GM04503 (cell line): ENCODE data around the gene CDC42EP2.

Experiments
- DNase-seq: peaks from one replicate; pipeline ENCODE4 v3.0.0-alpha.2; 2012; ENCODE audit warnings: low read depth

Gene CDC42EP2

GRCh38 chr11:65297026-65297672, 17.5 kb upstream of the CDC42EP2 start:
- DNase-seq = no peak

DNA sequence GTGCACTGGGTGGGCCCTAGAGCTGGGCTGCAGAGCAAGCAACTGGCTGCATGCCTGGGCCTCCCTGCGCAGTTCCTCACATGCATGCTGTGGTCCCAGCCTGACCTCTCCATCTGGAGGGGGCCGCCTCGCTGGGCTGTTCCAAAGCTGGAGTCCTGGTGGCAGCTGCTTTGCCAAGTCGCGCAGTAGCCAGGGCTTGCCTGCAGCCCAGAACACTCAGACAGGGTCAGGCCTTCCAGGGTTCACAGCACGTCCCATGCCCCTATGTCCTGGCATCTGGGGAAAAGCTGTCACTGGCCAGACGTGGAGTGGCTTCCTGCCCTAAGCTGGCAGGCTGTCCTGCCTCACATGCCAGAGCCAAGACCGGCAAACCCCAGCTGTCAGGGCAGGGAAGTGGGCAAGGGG, 16.5 kb upstream of the CDC42EP2 start:
- DNase-seq = no peak

DNA sequence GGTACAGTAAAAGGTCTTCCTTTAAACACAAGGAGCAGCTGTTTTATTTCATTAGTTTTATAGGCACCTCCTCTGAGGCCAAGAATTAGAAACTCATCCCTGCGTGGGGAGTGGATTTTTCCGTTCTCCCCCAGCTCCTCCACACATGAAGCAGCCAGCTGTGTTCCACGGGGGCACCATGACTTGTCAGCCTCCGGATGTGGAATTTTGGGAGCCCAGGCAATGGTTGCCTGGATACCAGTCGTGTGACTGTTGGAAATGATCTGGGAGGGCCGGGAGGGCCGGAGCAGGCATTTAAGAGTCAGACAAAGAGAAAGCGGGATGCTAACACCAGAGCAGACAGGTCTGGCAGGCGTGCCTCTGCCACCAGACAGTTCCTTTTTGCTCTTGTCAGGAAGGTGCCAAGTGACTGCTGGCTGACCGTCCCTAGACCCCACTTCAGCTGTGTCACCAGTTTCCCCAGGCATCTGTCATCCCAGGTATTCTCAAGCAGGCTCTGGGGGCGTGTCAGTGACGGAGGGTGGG, 15.9 kb upstream of the CDC42EP2 start:
- peak; percentile 75 for DNase-seq

GRCh38 chr11:65300621-65301275, 13.9 kb upstream of the CDC42EP2 start:
- no peak for DNase-seq

GRCh38 chr11:65301491-65302329, 13.0 kb upstream of the CDC42EP2 start:
- no peak for DNase-seq

DNA sequence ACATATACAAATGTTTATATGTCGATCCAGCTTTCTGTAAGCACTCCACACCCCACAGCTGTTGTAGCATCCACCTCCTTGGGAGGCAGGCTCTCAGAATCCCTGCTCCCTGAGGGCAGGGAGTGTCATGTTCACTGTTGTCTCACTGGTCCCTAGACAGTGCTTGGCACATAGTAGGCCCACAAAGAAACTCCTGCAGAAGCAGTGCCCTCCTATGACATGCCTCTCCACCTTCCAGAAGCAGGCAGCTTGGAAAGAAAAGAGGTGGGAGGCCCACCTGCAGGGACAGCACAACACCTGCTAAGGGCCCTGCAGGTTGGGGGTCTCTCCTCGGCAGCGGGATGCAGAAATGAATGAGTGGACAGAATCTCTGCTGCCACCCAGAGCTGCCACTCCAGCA, 11.1 kb upstream of the CDC42EP2 start:
- no peak for DNase-seq

DNA sequence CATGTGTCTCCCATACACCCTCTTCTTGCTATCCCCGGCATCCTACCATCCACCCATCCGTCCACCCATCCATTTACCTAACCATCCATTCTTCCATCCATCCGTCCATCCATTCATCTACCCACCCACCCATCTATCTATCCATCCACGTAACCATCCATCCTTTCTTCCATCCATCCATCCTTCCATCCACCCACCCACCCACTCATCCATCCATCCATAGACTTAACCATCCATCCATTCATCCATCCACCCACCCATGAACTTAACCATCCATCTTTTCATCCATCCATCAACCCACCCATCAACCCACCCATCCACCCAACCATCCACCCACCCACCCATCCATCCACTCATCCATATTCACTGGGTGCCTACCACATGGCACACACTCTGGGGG, 10.6 kb upstream of the CDC42EP2 start:
- no peak for DNase-seq

DNA sequence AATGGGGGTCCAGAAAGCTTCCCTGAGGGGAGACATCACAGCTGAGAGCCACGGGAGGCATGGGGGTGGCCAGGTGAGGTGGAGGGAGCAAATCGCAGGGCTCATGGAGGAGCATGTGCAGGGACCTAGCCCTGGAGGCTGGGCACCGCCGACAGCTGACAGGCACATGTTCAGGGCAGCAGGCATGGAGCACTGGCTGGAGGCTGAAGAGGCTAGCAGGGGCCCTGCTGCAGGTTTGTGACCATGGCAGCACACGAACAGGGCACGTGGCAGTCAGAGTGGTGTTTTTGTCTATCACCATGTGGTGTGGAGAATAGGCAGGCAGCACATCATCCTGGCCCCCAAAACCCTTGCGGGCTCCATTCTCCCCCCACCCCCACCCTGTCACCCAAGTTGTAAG, 10.1 kb upstream of the CDC42EP2 start:
- DNase-seq = no peak

- DNase-seq = no peak
These were observed 9.0 kb upstream of the CDC42EP2 start for GRCh38 chr11:65305501-65306268.

- no peak for DNase-seq
These were observed 7.1 kb upstream of the CDC42EP2 start for GRCh38 chr11:65307298-65308229.

DNA sequence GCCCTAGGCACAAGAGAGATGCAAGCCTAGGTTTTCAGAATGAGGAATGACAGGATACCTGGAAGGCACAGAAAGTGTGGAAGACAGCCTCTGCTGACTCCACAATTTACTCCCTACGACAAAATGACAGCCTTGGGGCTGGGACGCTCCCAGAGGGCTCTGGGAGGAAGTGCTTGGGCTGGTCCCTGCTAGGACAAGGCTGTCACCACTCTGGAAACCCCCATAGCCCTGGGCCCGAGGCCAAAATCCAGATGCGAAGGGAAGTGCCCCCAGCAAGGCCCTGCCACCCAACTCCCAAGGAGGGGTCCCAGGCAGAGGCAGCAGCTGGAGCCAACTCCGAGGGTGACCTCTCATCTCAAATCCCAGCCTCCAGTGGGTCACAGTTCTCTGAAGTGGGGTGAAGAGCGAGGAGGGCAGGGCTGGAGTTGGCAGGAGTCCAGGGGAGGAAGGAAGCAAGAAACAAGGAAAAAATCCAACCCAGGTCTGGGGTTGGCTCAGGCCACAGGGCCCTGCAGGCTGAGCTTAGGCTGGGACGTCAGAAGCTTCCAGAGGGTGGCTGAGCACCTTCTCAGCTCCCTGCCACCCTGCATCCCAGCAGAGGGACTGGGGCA, 6.3 kb upstream of the CDC42EP2 start:
- no peak for DNase-seq

DNA sequence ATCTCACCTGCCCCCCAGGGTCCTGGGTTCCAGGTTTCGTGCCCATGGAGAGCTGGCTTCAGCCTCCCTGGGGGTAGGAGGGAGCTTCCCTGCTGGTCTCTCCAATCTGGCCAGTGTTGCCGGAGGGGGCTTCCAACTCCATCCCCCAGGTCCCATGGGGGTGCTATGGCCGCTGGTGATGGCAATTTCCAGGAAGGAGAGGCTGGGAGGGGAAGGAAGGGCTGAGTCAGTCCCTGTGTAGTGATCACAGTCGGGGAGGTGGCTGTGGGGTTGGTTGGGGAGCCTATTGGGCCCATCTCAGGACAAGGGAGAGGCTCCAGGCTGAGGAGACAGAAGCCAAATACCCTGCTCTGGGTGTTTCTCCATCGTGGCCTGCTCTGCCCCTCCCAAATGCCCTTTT, 5.7 kb upstream of the CDC42EP2 start:
- DNase-seq = no peak

DNA sequence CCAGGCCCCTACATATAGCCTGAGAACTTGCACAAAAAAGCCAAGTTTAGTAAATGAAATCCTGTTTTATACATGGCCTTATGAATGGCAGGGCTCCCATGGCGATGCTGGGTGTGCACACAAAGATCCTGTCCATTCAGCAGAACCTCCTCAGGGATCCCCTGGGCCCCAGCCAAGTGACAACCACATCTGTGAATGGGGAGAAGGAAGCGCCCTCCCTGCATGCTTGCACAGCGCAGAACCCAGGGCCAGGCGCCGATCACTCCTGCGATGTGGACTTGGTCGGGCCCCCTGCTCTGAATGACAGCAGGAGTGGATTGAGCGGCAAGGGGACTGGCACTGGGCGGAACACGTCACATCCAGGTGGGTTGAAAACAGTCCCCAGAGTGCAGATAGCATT, 4.5 kb upstream of the CDC42EP2 start:
- no peak for DNase-seq

- DNase-seq = no peak
These were observed 3.9 kb upstream of the CDC42EP2 start for GRCh38 chr11:65310736-65311135.

DNA sequence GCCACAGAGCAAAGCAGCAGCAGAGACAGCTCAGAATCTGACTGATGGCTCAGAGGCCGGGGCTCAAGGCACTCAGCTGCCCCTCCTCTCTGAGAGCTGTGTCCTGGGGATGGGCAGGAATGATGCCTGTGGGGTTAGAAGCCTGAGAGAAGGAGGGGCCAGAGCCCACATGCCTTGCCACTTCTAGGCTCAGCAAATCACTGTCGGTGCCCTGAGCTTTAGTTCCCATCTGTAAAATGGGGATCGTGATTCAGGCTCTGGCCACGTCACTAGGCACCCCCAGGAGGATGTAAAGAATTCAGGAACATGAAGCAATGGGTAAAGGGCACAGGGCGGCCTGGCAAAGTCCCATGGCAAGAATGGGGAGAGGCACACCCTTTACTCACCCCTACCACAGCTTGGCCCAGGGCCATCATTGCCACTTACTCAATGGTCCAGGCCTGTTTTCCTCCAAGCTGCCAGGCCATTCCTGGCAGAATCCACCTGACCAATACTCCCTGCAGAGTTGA, 3.4 kb upstream of the CDC42EP2 start:
- DNase-seq = no peak

DNA sequence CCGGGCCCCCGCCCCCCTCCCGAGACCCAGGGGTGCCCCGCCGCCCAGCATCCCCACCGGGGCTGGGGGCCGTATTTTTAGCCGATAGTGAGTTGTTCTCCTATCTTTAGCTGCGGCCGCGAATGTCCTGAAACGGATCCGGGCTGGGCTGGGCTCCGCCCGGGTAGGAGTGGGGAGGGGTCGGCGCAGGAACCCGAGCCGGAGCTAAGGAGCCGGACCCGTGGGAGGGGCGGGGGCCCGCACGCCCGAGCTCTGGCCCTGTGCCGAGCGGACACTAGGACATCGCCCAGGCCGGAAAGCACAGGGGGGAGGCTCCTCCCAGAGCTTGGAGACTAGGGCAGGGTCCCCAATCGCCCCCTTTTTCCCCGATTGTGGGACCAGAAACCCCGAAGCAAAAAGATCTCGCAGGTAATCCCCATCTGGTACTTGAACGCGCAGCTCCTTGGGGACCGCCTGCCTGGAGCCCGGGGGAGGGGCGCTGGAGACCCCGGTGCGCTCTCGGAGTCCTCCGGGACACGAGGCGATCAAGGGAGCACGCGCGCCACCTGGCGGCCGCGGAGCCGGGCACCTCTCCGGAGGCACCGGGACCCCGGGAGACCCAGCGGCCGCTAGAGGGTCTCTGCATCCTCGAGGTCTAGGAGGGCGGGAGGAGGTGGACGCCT, 669 bp downstream of the CDC42EP2 start:
- DNase-seq = no peak

GRCh38 chr11:65315866-65316226, 1.2 kb downstream of the CDC42EP2 start:
- no peak for DNase-seq

- DNase-seq = peak; percentile 98
These were observed 1.8 kb downstream of the CDC42EP2 start for GRCh38 chr11:65316227-65317024.
